ENCODE results near the gene ARHGAP15.

DNA sequence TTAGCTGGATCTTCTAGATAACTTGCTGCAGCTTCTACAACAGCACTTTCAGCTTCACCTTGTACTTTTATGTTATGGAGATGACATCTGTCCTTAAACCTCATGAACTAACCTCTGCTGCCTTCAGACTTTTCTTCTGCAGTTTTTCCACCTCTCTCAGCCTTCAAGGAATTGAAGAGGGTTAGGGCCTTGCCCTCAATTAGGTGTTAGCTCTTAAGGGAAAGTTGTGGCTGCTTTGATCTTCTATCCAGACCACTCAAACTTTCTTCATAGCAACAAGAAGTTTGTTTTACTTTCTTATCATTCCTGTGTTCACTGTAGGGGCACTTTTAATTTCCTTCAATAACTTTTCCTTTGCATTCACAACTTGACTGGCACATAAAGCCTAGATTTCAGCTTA, 52.3 kb downstream of the ARHGAP15 start:
- TF ChIP-seq POLR2AphosphoS5 (IDR thresholded peaks at IDR 0.05) = no peak
- TF ChIP-seq, protein P1, sequence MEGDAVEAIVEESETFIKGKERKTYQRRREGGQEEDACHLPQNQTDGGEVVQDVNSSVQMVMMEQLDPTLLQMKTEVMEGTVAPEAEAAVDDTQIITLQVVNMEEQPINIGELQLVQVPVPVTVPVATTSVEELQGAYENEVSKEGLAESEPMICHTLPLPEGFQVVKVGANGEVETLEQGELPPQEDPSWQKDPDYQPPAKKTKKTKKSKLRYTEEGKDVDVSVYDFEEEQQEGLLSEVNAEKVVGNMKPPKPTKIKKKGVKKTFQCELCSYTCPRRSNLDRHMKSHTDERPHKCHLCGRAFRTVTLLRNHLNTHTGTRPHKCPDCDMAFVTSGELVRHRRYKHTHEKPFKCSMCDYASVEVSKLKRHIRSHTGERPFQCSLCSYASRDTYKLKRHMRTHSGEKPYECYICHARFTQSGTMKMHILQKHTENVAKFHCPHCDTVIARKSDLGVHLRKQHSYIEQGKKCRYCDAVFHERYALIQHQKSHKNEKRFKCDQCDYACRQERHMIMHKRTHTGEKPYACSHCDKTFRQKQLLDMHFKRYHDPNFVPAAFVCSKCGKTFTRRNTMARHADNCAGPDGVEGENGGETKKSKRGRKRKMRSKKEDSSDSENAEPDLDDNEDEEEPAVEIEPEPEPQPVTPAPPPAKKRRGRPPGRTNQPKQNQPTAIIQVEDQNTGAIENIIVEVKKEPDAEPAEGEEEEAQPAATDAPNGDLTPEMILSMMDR (IDR thresholded peaks at IDR 0.05) = no peak
- TF ChIP-seq POLR2A (IDR thresholded peaks at IDR 0.05) = no peak
